ENCODE data around the gene PCYT1A. TPM values are rescaled to one million over a fixed set of nuclear protein-coding genes. Genes with fewer than 3 reads are reported as not detected.

PCYT1A gene
- polyA plus RNA-seq, 3 donors = 24.3 to 99.6 (median 31.6) TPM

- H3K27ac ChIP-seq (ENCODE audit: low read depth in 1 of 2, low read length in 2 of 2) = no peak overlapping the region
- TF ChIP-seq CTCF (IDR thresholded peaks at IDR 0.05) = no peak
- Mint-ChIP-seq H3K9me3 (no peaks in the 10 kb centered on the region), H3K27ac (peak overlapping the region in 1 of 7 donors; percentile 68), H3K4me1 (peaks cover 2% of the 10 kb centered on the region), H3K4me3 (no peak overlapping the region), H3K36me3 (peaks cover 44 to 69% of the 10 kb centered on the region in 2 donors), H3K27me3 (ENCODE audit: low read depth in 3 of 3) (no peaks in the 10 kb centered on the region)
- WGBS (ENCODE audit: insufficient coverage) = no CpG with 5 or more reads among the region's 1 CpG
- no peak for DNase-seq
- H3K4me1 ChIP-seq (ENCODE audit: control insufficient read depth in 1 of 2, insufficient read depth in 2 of 2, low read length in 2 of 2) = no peaks in the 10 kb centered on the region
- H3K4me3 ChIP-seq (replicated peaks in 1 of 3; ENCODE audit: low read depth in 2 of 3, low read length in 3 of 3) = no peak overlapping the region
- peaks cover 20% of the 10 kb centered on the region for H3K79me2 ChIP-seq (ENCODE audit: insufficient read depth, low read length)
- H3K36me3 ChIP-seq (replicated peaks in 1 of 2; ENCODE audit: control insufficient read depth in 1 of 2, insufficient read depth in 2 of 2, low read length in 2 of 2) = peaks cover 41 to 80% of the 10 kb centered on the region in 2 donors
- H2AFZ ChIP-seq (ENCODE audit: insufficient read depth, low read depth, low read length, poor library complexity, severe bottlenecking) = no peak overlapping the region
- H3K9ac ChIP-seq (ENCODE audit: insufficient read depth, low read length, poor library complexity, severe bottlenecking) = no peak overlapping the region
- intact Hi-C loops (cut with micrococcal nuclease) = loop anchor here in 1 of 2 donors (10.0 kb wide), 1 partner anchor 439 kb away; no protein-coding TSS in a partner anchor
- H3K27me3 ChIP-seq (ENCODE audit: control insufficient read depth in 2 of 2, insufficient read depth in 2 of 2, low read length in 2 of 2) = no peaks in the 10 kb centered on the region
- no peak overlapping the region for H3K4me2 ChIP-seq (replicated peaks; ENCODE audit: extremely low read depth, low read length, poor library complexity, severe bottlenecking)
- H4K20me1 ChIP-seq (ENCODE audit: insufficient read depth, low read length) = peaks cover 60% of the 10 kb centered on the region
- H3K9me3 ChIP-seq (replicated peaks in 1 of 2; ENCODE audit: control insufficient read depth in 1 of 2, insufficient read depth in 1 of 2, low read length in 2 of 2) = no peaks in the 10 kb centered on the region
These were observed 31.8 kb downstream of the PCYT1A start for GRCh38 chr3:196255776-196256175.

- no peak overlapping the region for H3K27ac ChIP-seq (ENCODE audit: low read depth in 1 of 2, low read length in 2 of 2)
- intact Hi-C loops (cut with micrococcal nuclease) = loop anchor here in 1 of 2 donors (5.0 to 10.0 kb wide), 2 partner anchors 263 to 440 kb away; partner anchors contain the start of gene SMCO1
- no peaks in the 10 kb centered on the region for H3K27me3 Mint-ChIP-seq (ENCODE audit: low read depth in 3 of 3)
- WGBS (ENCODE audit: insufficient coverage) = 100% methylated on average over 1 of the region's 5 CpGs
- H3K4me1 Mint-ChIP-seq = peaks cover 2% of the 10 kb centered on the region
- peaks cover 43 to 64% of the 10 kb centered on the region in 2 donors for H3K36me3 Mint-ChIP-seq
- H3K4me1 ChIP-seq (ENCODE audit: control insufficient read depth in 1 of 2, insufficient read depth in 2 of 2, low read length in 2 of 2) = no peaks in the 10 kb centered on the region
- no peak overlapping the region for H3K4me2 ChIP-seq (replicated peaks; ENCODE audit: extremely low read depth, low read length, poor library complexity, severe bottlenecking)
- no peak overlapping the region for H3K4me3 Mint-ChIP-seq
- H3K9me3 Mint-ChIP-seq = no peaks in the 10 kb centered on the region
- no peak for TF ChIP-seq CTCF (IDR thresholded peaks at IDR 0.05)
- no peak overlapping the region for H3K4me3 ChIP-seq (replicated peaks in 1 of 3; ENCODE audit: low read depth in 2 of 3, low read length in 3 of 3)
- no peak overlapping the region for H3K9ac ChIP-seq (ENCODE audit: insufficient read depth, low read length, poor library complexity, severe bottlenecking)
- H3K9me3 ChIP-seq (replicated peaks in 1 of 2; ENCODE audit: control insufficient read depth in 1 of 2, insufficient read depth in 1 of 2, low read length in 2 of 2) = no peaks in the 10 kb centered on the region
- no peak for DNase-seq
- no peak overlapping the region for H2AFZ ChIP-seq (ENCODE audit: insufficient read depth, low read depth, low read length, poor library complexity, severe bottlenecking)
- no peaks in the 10 kb centered on the region for H3K27me3 ChIP-seq (ENCODE audit: control insufficient read depth in 2 of 2, insufficient read depth in 2 of 2, low read length in 2 of 2)
- H3K27ac Mint-ChIP-seq = peak overlapping the region in 1 of 7 donors; percentile 60
- peaks cover 57% of the 10 kb centered on the region for H4K20me1 ChIP-seq (ENCODE audit: insufficient read depth, low read length)
- H3K36me3 ChIP-seq (replicated peaks in 1 of 2; ENCODE audit: control insufficient read depth in 1 of 2, insufficient read depth in 2 of 2, low read length in 2 of 2) = peaks cover 43 to 80% of the 10 kb centered on the region in 2 donors
- peaks cover 14% of the 10 kb centered on the region for H3K79me2 ChIP-seq (ENCODE audit: insufficient read depth, low read length)
These were observed 32.9 kb downstream of the PCYT1A start for GRCh38 chr3:196254376-196255283.

All from CD14-positive monocyte (primary cell).